Naive thymus-derived CD8-positive, alpha-beta T cell (primary cell): Measurements from ENCODE around the gene MPHOSPH8. TPM values are rescaled to one million over a fixed set of nuclear protein-coding genes. Genes with fewer than 3 reads are reported as not detected.
A peak's percentile ranks its signal among the peaks of the same experiment; 100 is the strongest.

Experiments used
- ATAC-seq, 2 donors: fragments of 150-1000 bp; cut with Tn5 transposase in 1 of 2; sonication (Bioruptor Pico), chemical (Tn5 transposase) in 1 of 2; 1 replicate in 1 of 2; 2 replicates in 1 of 2; pipeline ENCODE4 v1.10.0; 2021; ENCODE audit warnings: mild to moderate bottlenecking in 2 of 2, moderate library complexity in 2 of 2
- POLR2A ChIA-PET: fragments of 350-600 bp; sonication (Branson Sonifier 250); formaldehyde crosslinking; loops from one replicate; lab custom pipeline; 2021; ENCODE audit warnings: antibody characterized with exemption; lab: Charles Lee
- DNase-seq, 10 donors: peaks; one replicate each; pipeline versions ENCODE4 v3.0.0 to v3.0.0-alpha.2; 2020 to 2022
- H3K27ac Mint-ChIP-seq, 10 donors: one replicate each; pipeline ENCODE4 v1.8.0; 2020 to 2022; ENCODE audit warnings: mild to moderate bottlenecking in 10 of 10, mixed read lengths in 10 of 10, moderate library complexity in 4 of 10, inconsistent platforms in 1 of 10
- H3K27me3 Mint-ChIP-seq, 5 donors: one replicate each; pipeline ENCODE4 v1.8.0; 2021 to 2022; ENCODE audit warnings: mixed read lengths in 5 of 5
- H3K36me3 Mint-ChIP-seq, 3 donors: one replicate each; pipeline ENCODE4 v1.8.0; 2020 to 2022; ENCODE audit warnings: mixed read lengths in 3 of 3, mild to moderate bottlenecking in 2 of 3, inconsistent platforms in 1 of 3
- H3K4me1 Mint-ChIP-seq, 4 donors: one replicate each; pipeline ENCODE4 v1.8.0; 2021 to 2022; ENCODE audit warnings: mixed read lengths in 4 of 4
- H3K4me3 Mint-ChIP-seq, 10 donors: one replicate each; pipeline ENCODE4 v1.8.0; 2020 to 2022; ENCODE audit warnings: mild to moderate bottlenecking in 10 of 10, mixed read lengths in 10 of 10, moderate library complexity in 6 of 10, inconsistent platforms in 1 of 10
- H3K9me3 Mint-ChIP-seq, 9 donors: one replicate each; pipeline ENCODE4 v1.8.0; 2020 to 2022; ENCODE audit warnings: mixed read lengths in 9 of 9, mild to moderate bottlenecking in 3 of 9, inconsistent platforms in 1 of 9, moderate library complexity in 1 of 9
- polyA plus RNA-seq, 3 donors: library from polyadenylated mRNA; unstranded; fragments of 300-500 nt; fragmentation: Illumina TruSeq; gene quantifications; one replicate each; pipeline ENCODE4 v1.2.3, GENCODE V29; 2021
- total RNA-seq, 8 experiments: library from RNA in 2 of 8; stranded (reverse) in 2 of 8; gene quantifications; one replicate each; pipeline ENCODE4 v1.2.3 and lab custom pipeline; 2021 to 2026

The MPHOSPH8 gene
- total and polyA plus RNA-seq, 5 experiments from 2014 or later = 8.6 to 112 (median 17.8) TPM

- ATAC-seq = peak; percentile 92 to 97
- POLR2A ChIA-PET = interaction anchor here (1.2 to 1.6 kb wide), 2 partner anchors 31 to 32 kb away, joined by 3 to 4 read pairs; partner anchors contain the start of gene MPHOSPH8
- peaks cover 0 to 20% (median 8%) of the 10 kb centered on the region in 3 donors for H3K36me3 Mint-ChIP-seq
- peaks cover 0 to 9% (median under 1%) of the 10 kb centered on the region in 4 donors for H3K4me1 Mint-ChIP-seq
- peak in 7 of 10 donors; percentile 15 to 49 (median 31) for DNase-seq
- H3K9me3 Mint-ChIP-seq = peaks cover 0 to 16% (median 9%) of the 10 kb centered on the region in 9 donors
- H3K27me3 Mint-ChIP-seq = peaks cover 15 to 42% (median 25%) of the 10 kb centered on the region in 5 donors
- H3K4me3 Mint-ChIP-seq = peak overlapping the region; percentile 18 to 75 (median 70)
- H3K27ac Mint-ChIP-seq = peak overlapping the region in 1 of 10 donors; percentile 29
These were observed 31.4 kb upstream of the MPHOSPH8 start for GRCh38 chr13:19601749-19602725.

DNA sequence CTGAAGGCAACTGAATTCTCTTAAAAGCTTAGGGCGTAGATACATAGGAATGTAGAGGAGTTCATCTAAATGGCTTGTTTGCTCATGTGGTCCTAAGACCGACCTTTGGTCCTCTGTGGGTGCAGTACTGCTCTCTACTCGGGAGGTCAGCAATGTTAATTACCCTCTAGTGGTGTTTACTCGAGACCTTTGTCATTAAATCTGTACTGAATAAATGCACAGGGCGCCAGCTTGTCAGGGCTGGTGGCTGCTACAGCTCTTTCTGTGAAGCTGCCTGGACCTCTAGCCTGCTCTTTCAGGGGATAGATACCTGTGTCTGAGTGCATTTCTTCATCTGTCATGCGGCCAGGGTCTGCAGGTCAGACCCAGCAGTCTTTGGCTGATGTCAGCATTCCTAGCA, 29.2 kb upstream of the MPHOSPH8 start:
- Mint-ChIP-seq H3K27ac (no peak overlapping the region), H3K27me3 (peaks cover 10 to 35% (median 18%) of the 10 kb centered on the region in 5 donors), H3K4me1 (peaks cover 0 to 9% (median under 1%) of the 10 kb centered on the region in 4 donors), H3K4me3 (peak overlapping the region in 1 of 10 donors; percentile 20), H3K9me3 (peaks cover 0 to 16% (median 9%) of the 10 kb centered on the region in 9 donors), H3K36me3 (peaks cover 0 to 20% (median 8%) of the 10 kb centered on the region in 3 donors)
- ATAC-seq (no peak), DNase-seq (no peak)
- POLR2A ChIA-PET = no interaction called here

DNA sequence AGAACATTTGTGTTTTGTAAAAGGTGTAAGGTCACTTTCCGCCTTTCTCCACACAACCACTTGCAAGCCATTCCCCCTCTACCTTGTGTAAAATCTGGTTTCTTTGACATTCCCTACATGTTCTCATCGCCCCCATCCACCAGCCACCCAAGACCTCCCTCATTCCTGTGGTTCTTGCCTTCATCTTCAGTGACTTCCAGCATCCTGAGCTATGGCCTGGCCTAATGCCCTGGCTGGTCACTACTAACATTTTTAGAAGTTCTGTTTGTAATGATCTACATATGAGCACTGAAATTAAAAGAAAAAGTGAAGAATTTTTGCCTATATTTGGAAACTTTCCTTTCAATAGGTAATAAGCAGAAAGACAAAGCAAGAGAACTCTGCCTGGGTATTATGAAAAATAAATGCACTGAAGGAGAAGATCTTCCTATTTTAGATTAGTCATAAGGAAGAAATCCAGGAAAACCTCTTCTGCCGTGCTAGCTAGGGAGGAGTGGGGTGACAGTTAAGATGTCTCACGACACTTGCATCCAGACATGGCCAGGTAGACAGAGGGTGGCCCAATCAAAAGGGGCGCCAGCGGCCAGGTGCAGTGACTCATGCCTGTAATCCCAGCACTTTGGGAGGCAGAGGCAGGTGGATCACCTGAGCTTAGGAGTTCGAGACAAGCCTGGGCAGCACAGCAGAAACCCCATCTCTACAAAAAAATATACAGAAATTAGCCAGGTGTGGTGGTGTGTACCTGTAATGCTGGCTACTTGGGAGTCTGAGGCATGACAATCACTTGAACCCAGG, 28.1 kb upstream of the MPHOSPH8 start:
- H3K27me3 Mint-ChIP-seq = peaks cover 5 to 28% (median 14%) of the 10 kb centered on the region in 5 donors
- peaks cover 0 to 20% (median 8%) of the 10 kb centered on the region in 3 donors for H3K36me3 Mint-ChIP-seq
- H3K27ac Mint-ChIP-seq = no peak overlapping the region
- ATAC-seq (no peak), DNase-seq (no peak)
- no peak overlapping the region for H3K4me3 Mint-ChIP-seq
- peaks cover 0 to 9% (median under 1%) of the 10 kb centered on the region in 4 donors for H3K4me1 Mint-ChIP-seq
- H3K9me3 Mint-ChIP-seq = peaks cover 0 to 16% (median 9%) of the 10 kb centered on the region in 9 donors
- POLR2A ChIA-PET = no interaction called here

GRCh38 chr13:19606152-19606551, 27.3 kb upstream of the MPHOSPH8 start:
- H3K27me3 Mint-ChIP-seq = peaks cover 5 to 27% (median 12%) of the 10 kb centered on the region in 5 donors
- H3K4me1 Mint-ChIP-seq = peaks cover 0 to 9% (median under 1%) of the 10 kb centered on the region in 4 donors
- H3K36me3 Mint-ChIP-seq = peaks cover 0 to 20% (median 8%) of the 10 kb centered on the region in 3 donors
- no peak overlapping the region for H3K4me3 Mint-ChIP-seq
- ATAC-seq = no peak
- no peak for DNase-seq
- peaks cover 0 to 16% (median 9%) of the 10 kb centered on the region in 9 donors for H3K9me3 Mint-ChIP-seq
- no peak overlapping the region for H3K27ac Mint-ChIP-seq
- POLR2A ChIA-PET = no interaction called here

- Mint-ChIP-seq H3K4me1 (peaks cover 0 to 7% (median under 1%) of the 10 kb centered on the region in 4 donors), H3K27me3 (peaks cover 5 to 27% (median 12%) of the 10 kb centered on the region in 5 donors), H3K9me3 (peaks cover 0 to 16% (median 9%) of the 10 kb centered on the region in 9 donors), H3K27ac (peak overlapping the region in 1 of 10 donors; percentile 70), H3K4me3 (no peak overlapping the region), H3K36me3 (peaks cover 0 to 20% (median 8%) of the 10 kb centered on the region in 3 donors)
- no peak for DNase-seq
- POLR2A ChIA-PET = no interaction called here
- ATAC-seq = no peak
These were observed 26.7 kb upstream of the MPHOSPH8 start for GRCh38 chr13:19606737-19607136.

DNA sequence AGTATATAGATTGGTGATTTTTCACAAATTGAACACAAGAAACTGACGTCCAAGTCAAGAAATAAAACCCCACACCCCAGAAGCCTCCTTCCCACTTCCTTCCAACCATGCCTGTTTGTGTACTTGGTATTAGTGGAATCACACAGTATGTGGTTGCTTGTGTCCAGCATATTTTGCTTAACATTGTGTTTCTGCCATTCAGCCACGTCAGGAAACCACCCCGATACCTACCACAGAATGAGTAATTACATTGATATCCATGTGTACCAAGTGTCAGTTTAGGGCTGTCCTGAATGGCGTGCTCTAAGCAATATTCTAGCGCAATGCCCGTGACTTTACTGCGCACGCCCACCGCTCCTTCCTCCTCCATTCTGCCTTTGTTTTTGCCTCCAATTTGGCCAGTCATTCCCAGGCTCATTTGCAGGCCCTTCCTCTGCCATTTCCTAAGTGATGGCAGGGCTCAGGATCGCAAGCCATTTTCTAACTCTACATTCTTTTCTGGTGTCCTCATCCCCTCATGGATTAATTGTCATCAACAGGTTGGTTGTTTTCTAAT, 25.9 kb upstream of the MPHOSPH8 start:
- Mint-ChIP-seq H3K4me1 (peaks cover 0 to 7% (median under 1%) of the 10 kb centered on the region in 4 donors), H3K27ac (no peak overlapping the region), H3K4me3 (no peak overlapping the region), H3K27me3 (peaks cover 5 to 25% (median 11%) of the 10 kb centered on the region in 5 donors), H3K36me3 (peaks cover 0 to 20% (median 8%) of the 10 kb centered on the region in 3 donors), H3K9me3 (peaks cover 0 to 16% (median 9%) of the 10 kb centered on the region in 9 donors)
- ATAC-seq (no peak), DNase-seq (no peak)
- POLR2A ChIA-PET = no interaction called here

GRCh38 chr13:19618977-19619376, 14.5 kb upstream of the MPHOSPH8 start:
- peaks cover 0 to 2% (median under 1%) of the 10 kb centered on the region in 4 donors for H3K4me1 Mint-ChIP-seq
- no peak overlapping the region for H3K27ac Mint-ChIP-seq
- peak in 5 of 10 donors; percentile 13 to 37 (median 22) for DNase-seq
- peaks cover 11 to 40% (median 27%) of the 10 kb centered on the region in 5 donors for H3K27me3 Mint-ChIP-seq
- peak; percentile 33 to 42 for ATAC-seq
- peaks cover 0 to 10% (median 8%) of the 10 kb centered on the region in 3 donors for H3K36me3 Mint-ChIP-seq
- H3K4me3 Mint-ChIP-seq = no peak overlapping the region
- H3K9me3 Mint-ChIP-seq = peaks cover 0 to 11% (median 7%) of the 10 kb centered on the region in 9 donors
- POLR2A ChIA-PET = no interaction called here

DNA sequence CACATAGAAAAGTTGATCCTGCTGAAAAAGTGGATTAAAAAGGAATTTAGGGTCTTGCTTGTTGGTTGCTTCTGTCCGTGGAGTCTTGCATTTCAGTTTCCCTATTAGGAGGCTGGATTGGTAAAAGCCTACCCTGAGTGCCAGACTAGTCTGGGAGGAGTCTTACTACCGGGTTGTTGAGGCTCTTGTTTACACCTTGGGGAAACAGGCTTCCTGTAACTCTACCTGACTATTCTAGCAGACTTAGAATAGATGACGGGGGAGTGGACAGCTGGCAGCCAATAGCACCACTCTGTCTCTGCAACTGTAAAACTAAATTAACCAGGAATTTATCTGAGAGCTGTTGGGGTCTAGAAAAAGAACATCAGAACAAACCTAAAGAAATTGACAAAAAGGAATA, 11.3 kb upstream of the MPHOSPH8 start:
- ATAC-seq (no peak), DNase-seq (no peak)
- peaks cover 14 to 40% (median 27%) of the 10 kb centered on the region in 5 donors for H3K27me3 Mint-ChIP-seq
- POLR2A ChIA-PET = no interaction called here
- peaks cover 0 to 2% (median 0%) of the 10 kb centered on the region in 4 donors for H3K4me1 Mint-ChIP-seq
- no peak overlapping the region for H3K27ac Mint-ChIP-seq
- no peak overlapping the region for H3K4me3 Mint-ChIP-seq
- peaks cover 0 to 11% (median 4%) of the 10 kb centered on the region in 9 donors for H3K9me3 Mint-ChIP-seq
- H3K36me3 Mint-ChIP-seq = peaks cover 0 to 10% (median 3%) of the 10 kb centered on the region in 3 donors

DNA sequence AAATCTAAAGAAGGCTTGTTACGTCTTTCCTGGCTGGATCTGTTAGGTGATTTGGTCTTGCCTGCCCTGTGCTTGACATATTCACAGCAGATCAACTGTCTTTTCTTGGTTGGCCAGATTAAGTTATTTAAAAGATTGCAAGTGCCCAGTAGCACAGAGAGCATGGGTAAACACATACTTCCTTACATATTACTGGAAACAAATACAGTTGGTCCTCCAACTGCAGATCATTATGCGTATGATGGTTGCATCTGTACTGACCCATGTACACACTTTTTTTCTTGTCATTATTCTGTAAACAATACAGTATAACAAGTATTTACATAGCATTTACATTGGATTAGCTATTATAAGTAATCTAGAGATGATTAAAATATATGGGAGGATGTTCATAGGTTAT, 9.2 kb upstream of the MPHOSPH8 start:
- Mint-ChIP-seq H3K4me1 (peaks cover 0 to 1% (median 0%) of the 10 kb centered on the region in 4 donors), H3K4me3 (no peak overlapping the region), H3K36me3 (no peaks in the 10 kb centered on the region), H3K27ac (no peak overlapping the region), H3K27me3 (peaks cover 11 to 24% (median 18%) of the 10 kb centered on the region in 5 donors), H3K9me3 (peaks cover 0 to 2% (median 0%) of the 10 kb centered on the region in 9 donors)
- DNase-seq (no peak), ATAC-seq (no peak)
- POLR2A ChIA-PET = no interaction called here

DNA sequence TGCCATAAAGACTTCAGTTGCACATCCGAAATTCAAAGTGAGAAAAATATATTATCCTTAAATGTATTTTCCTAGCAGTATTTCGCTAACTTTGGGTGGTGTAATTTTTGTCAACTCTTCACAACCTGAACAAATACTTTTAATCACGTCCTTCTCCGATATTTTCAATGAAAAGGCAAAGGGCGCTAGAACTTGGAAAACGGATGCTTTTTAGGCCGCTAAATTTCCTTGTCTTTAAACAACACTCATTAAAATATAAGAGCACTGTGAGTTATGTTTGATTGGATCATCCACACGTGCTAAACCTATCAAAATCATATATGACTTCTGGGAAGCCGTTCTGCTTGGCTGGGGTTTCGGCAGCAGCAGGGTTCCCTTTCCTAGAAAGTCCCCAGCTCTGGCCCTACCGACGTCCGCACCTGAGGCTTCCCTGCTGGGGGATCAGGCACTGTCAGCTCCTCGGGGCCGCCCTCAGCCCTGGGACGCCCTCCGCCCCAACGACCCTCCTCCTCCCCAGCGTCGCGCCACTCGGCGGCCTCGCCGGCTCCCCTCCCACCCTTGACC, 462 bp upstream of the MPHOSPH8 start:
- peak in 1 of 2 donors; percentile 47 for ATAC-seq
- H3K27ac Mint-ChIP-seq = peak overlapping the region; percentile 99 to 100 (median 100)
- H3K36me3 Mint-ChIP-seq = peaks cover 4 to 18% (median 6%) of the 10 kb centered on the region in 3 donors
- DNase-seq = no peak
- POLR2A ChIA-PET = interaction anchor here (0.6 to 2.5 kb wide), 7 partner anchors 22 to 326 kb away, joined by 3 to 24 read pairs (median 4); partner anchors contain the start of genes ZMYM2 and ZMYM5
- H3K4me1 Mint-ChIP-seq = peaks cover 18 to 49% (median 32%) of the 10 kb centered on the region in 4 donors
- peak overlapping the region; percentile 95 to 100 (median 100) for H3K4me3 Mint-ChIP-seq
- H3K27me3 Mint-ChIP-seq = no peaks in the 10 kb centered on the region
- H3K9me3 Mint-ChIP-seq = peaks cover 0 to 12% (median 0%) of the 10 kb centered on the region in 9 donors

DNA sequence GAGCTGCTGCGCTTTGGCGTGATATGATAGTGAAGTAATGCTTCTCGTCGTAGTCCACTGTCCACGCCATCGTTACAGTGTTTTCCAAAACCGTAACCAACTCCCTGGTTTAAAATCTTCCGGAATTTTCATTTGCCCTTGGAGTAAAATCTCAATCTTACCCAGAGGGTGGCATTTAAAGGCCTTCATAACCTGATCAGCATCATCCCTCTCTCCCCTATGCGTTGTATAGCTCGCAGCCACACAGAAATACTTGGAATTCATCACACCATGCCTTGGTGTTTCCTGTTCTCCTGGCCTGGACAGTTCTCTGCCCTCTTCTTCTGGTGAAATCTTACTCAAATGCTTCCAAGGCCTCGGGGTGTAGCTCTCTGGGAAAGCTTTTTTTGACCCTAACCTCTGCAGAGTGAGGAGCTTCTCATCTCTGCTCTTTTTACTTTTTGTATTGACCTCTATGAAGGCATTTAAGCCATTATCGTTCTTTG, 839 bp downstream of the MPHOSPH8 start:
- Mint-ChIP-seq H3K4me1 (peaks cover 21 to 56% (median 42%) of the 10 kb centered on the region in 4 donors), H3K36me3 (peaks cover 4 to 28% (median 6%) of the 10 kb centered on the region in 3 donors), H3K4me3 (peak overlapping the region; percentile 95 to 100 (median 100)), H3K27ac (peak overlapping the region; percentile 99 to 100 (median 100)), H3K9me3 (peaks cover 0 to 12% (median 0%) of the 10 kb centered on the region in 9 donors), H3K27me3 (no peaks in the 10 kb centered on the region)
- DNase-seq (no peak), ATAC-seq (no peak)
- POLR2A ChIA-PET = interaction anchor here (0.6 to 2.5 kb wide), 7 partner anchors 9 to 1135 kb away, joined by 3 to 24 read pairs (median 3); partner anchors contain the start of genes ZMYM2 and ZMYM5
